BLaER1 treated with 17β-estradiol and CSF1 and Interleukin-3, amounts not matched to agents 10 nM and 100 nM (cell line): ENCODE data around the gene TMTC1.

Experiments used
- H3K27ac ChIP-seq, 11 experiments: shearing (Covaris generic); formaldehyde crosslinking; 2 replicates each; pipeline ENCODE4 v1.8.1; 2022
- H3K27me3 ChIP-seq, 11 experiments: shearing (Covaris generic); formaldehyde crosslinking; 2 replicates each; pipeline ENCODE4 v1.8.1; 2022
- H3K36me3 ChIP-seq, 11 experiments: shearing (Covaris generic); formaldehyde crosslinking; 2 replicates each; pipeline ENCODE4 v1.8.1; 2022
- H3K4me1 ChIP-seq, 10 experiments: shearing (Covaris generic); formaldehyde crosslinking; 2 replicates each; pipeline ENCODE4 v1.8.1; 2022
- H3K4me2 ChIP-seq, 11 experiments: shearing (Covaris generic); formaldehyde crosslinking; 2 replicates each; pipeline ENCODE4 v1.8.1; 2022
- H3K4me3 ChIP-seq, 10 experiments: shearing (Covaris generic); formaldehyde crosslinking; 2 replicates each; pipeline ENCODE4 v1.8.1; 2022
- H3K9ac ChIP-seq, 11 experiments: shearing (Covaris generic); formaldehyde crosslinking; 2 replicates each; pipeline ENCODE4 v1.8.1; 2022
- H3K9me3 ChIP-seq, 11 experiments: shearing (Covaris generic); formaldehyde crosslinking; replicated peaks in 1 of 11; 2 replicates each; pipeline ENCODE4 v1.8.1; 2022
- H4K20me1 ChIP-seq, 11 experiments: shearing (Covaris generic); formaldehyde crosslinking; 2 replicates each; pipeline ENCODE4 v1.8.1; 2022
- Cebpa-rat ChIP-seq, 11 experiments: shearing (Covaris generic); IDR thresholded peaks; 2 replicates each; pipeline ENCODE4 v1.8.1; 2022

Gene TMTC1

GRCh38 chr12:29551812-29552211, 231.9 kb downstream of the TMTC1 start:
- Histone ChIP-seq H3K27me3 (no peaks in the 10 kb centered on the region), H3K4me3 (no peak overlapping the region), H3K9ac (no peak overlapping the region), H3K9me3 (no peaks in the 10 kb centered on the region), H3K4me1 (peaks cover 0 to 4% (median 0%) of the 10 kb centered on the region in 10 experiments; a peak in 4 of 20 replicates), H3K36me3 (no peaks in the 10 kb centered on the region), H3K4me2 (no peak overlapping the region), H4K20me1 (no peaks in the 10 kb centered on the region), H3K27ac (no peak overlapping the region)
- TF ChIP-seq Cebpa-rat (IDR thresholded peaks at IDR 0.05), result no peak

GRCh38 chr12:29547864-29548263, 235.9 kb downstream of the TMTC1 start:
- H3K9ac ChIP-seq, result no peak overlapping the region
- H4K20me1 ChIP-seq, result no peaks in the 10 kb centered on the region
- no peaks in the 10 kb centered on the region for H3K9me3 ChIP-seq
- H3K4me1 ChIP-seq, result peaks cover 0 to 7% (median 0%) of the 10 kb centered on the region in 10 experiments; a peak in 6 of 20 replicates
- H3K27me3 ChIP-seq, result no peaks in the 10 kb centered on the region
- no peaks in the 10 kb centered on the region for H3K36me3 ChIP-seq
- H3K4me2 ChIP-seq, result no peak overlapping the region; a peak in 1 of 22 replicates
- H3K27ac ChIP-seq, result no peak overlapping the region
- no peak for TF ChIP-seq Cebpa-rat (IDR thresholded peaks at IDR 0.05)
- no peak overlapping the region for H3K4me3 ChIP-seq

- Histone ChIP-seq H3K27ac (no peak overlapping the region), H3K9ac (no peak overlapping the region), H3K27me3 (no peaks in the 10 kb centered on the region), H3K4me2 (no peak overlapping the region), H3K4me1 (peaks cover 0 to 7% (median 0%) of the 10 kb centered on the region in 10 experiments; a peak in 6 of 20 replicates), H3K4me3 (no peak overlapping the region), H4K20me1 (no peaks in the 10 kb centered on the region), H3K36me3 (no peaks in the 10 kb centered on the region), H3K9me3 (no peaks in the 10 kb centered on the region)
- no peak for TF ChIP-seq Cebpa-rat (IDR thresholded peaks at IDR 0.05)
These were observed 236.6 kb downstream of the TMTC1 start for GRCh38 chr12:29547151-29547632.

GRCh38 chr12:29546000-29546399, 237.7 kb downstream of the TMTC1 start:
- H3K27ac ChIP-seq, result no peak overlapping the region
- no peak overlapping the region for H3K4me2 ChIP-seq
- H3K4me3 ChIP-seq, result no peak overlapping the region
- no peak for TF ChIP-seq Cebpa-rat (IDR thresholded peaks at IDR 0.05)
- peaks cover 0 to 7% (median 0%) of the 10 kb centered on the region in 10 experiments; a peak in 6 of 20 replicates for H3K4me1 ChIP-seq
- no peaks in the 10 kb centered on the region for H3K27me3 ChIP-seq
- H3K9me3 ChIP-seq, result no peaks in the 10 kb centered on the region
- H3K9ac ChIP-seq, result no peak overlapping the region
- H3K36me3 ChIP-seq, result no peaks in the 10 kb centered on the region
- no peaks in the 10 kb centered on the region for H4K20me1 ChIP-seq

- Histone ChIP-seq H3K27me3 (no peaks in the 10 kb centered on the region), H3K4me3 (no peak overlapping the region), H3K27ac (no peak overlapping the region), H3K9ac (no peak overlapping the region), H3K4me2 (no peak overlapping the region), H4K20me1 (no peaks in the 10 kb centered on the region), H3K4me1 (peaks cover 0 to 7% (median 0%) of the 10 kb centered on the region in 10 experiments; a peak in 6 of 20 replicates), H3K36me3 (no peaks in the 10 kb centered on the region), H3K9me3 (no peaks in the 10 kb centered on the region)
- no peak for TF ChIP-seq Cebpa-rat (IDR thresholded peaks at IDR 0.05)
These were observed 238.7 kb downstream of the TMTC1 start for GRCh38 chr12:29545102-29545467.

- no peak overlapping the region for H3K9ac ChIP-seq
- no peak overlapping the region for H3K4me3 ChIP-seq
- no peak overlapping the region for H3K27ac ChIP-seq
- no peaks in the 10 kb centered on the region for H3K27me3 ChIP-seq
- no peak for TF ChIP-seq Cebpa-rat (IDR thresholded peaks at IDR 0.05)
- H3K36me3 ChIP-seq, result no peaks in the 10 kb centered on the region
- H3K4me1 ChIP-seq, result peaks cover 0 to 7% (median 0%) of the 10 kb centered on the region in 10 experiments; a peak in 6 of 20 replicates
- no peaks in the 10 kb centered on the region for H4K20me1 ChIP-seq
- no peak overlapping the region for H3K4me2 ChIP-seq
- no peaks in the 10 kb centered on the region for H3K9me3 ChIP-seq
These were observed 239.2 kb downstream of the TMTC1 start for GRCh38 chr12:29544428-29545101.

- no peak overlapping the region for H3K9ac ChIP-seq
- no peaks in the 10 kb centered on the region for H4K20me1 ChIP-seq
- H3K4me1 ChIP-seq, result peaks cover 0 to 7% (median 0%) of the 10 kb centered on the region in 10 experiments; a peak in 6 of 20 replicates
- no peaks in the 10 kb centered on the region for H3K27me3 ChIP-seq
- no peaks in the 10 kb centered on the region for H3K36me3 ChIP-seq
- H3K4me2 ChIP-seq, result no peak overlapping the region
- no peaks in the 10 kb centered on the region for H3K9me3 ChIP-seq
- no peak overlapping the region for H3K4me3 ChIP-seq
- TF ChIP-seq Cebpa-rat (IDR thresholded peaks at IDR 0.05), result no peak
- H3K27ac ChIP-seq, result no peak overlapping the region
These were observed 240.7 kb downstream of the TMTC1 start for GRCh38 chr12:29543036-29543435.

- H3K9ac ChIP-seq, result no peak overlapping the region
- no peaks in the 10 kb centered on the region for H3K9me3 ChIP-seq
- H3K27me3 ChIP-seq, result no peaks in the 10 kb centered on the region
- H3K27ac ChIP-seq, result no peak overlapping the region
- H3K4me3 ChIP-seq, result no peak overlapping the region
- no peaks in the 10 kb centered on the region for H3K36me3 ChIP-seq
- H4K20me1 ChIP-seq, result no peaks in the 10 kb centered on the region
- H3K4me1 ChIP-seq, result no peaks in the 10 kb centered on the region
- no peak overlapping the region for H3K4me2 ChIP-seq
- no peak for TF ChIP-seq Cebpa-rat (IDR thresholded peaks at IDR 0.05)
These were observed 246.4 kb downstream of the TMTC1 start for GRCh38 chr12:29537298-29537697.

GRCh38 chr12:29534935-29535334, 248.8 kb downstream of the TMTC1 start:
- Histone ChIP-seq H3K9ac (no peak overlapping the region), H3K27ac (no peak overlapping the region), H3K36me3 (no peaks in the 10 kb centered on the region), H3K4me2 (no peak overlapping the region), H3K9me3 (no peaks in the 10 kb centered on the region), H3K4me3 (no peak overlapping the region), H3K4me1 (no peaks in the 10 kb centered on the region), H3K27me3 (no peaks in the 10 kb centered on the region), H4K20me1 (no peaks in the 10 kb centered on the region)
- no peak for TF ChIP-seq Cebpa-rat (IDR thresholded peaks at IDR 0.05)

GRCh38 chr12:29533815-29534489, 249.8 kb downstream of the TMTC1 start:
- no peaks in the 10 kb centered on the region for H3K9me3 ChIP-seq
- H3K27me3 ChIP-seq, result no peaks in the 10 kb centered on the region
- H4K20me1 ChIP-seq, result no peaks in the 10 kb centered on the region
- TF ChIP-seq Cebpa-rat (IDR thresholded peaks at IDR 0.05), result no peak
- no peaks in the 10 kb centered on the region for H3K4me1 ChIP-seq
- no peak overlapping the region for H3K27ac ChIP-seq
- no peak overlapping the region for H3K9ac ChIP-seq
- H3K36me3 ChIP-seq, result no peaks in the 10 kb centered on the region
- no peak overlapping the region for H3K4me2 ChIP-seq
- H3K4me3 ChIP-seq, result no peak overlapping the region
